Measurements from ENCODE around the gene NRROS. TPM values are rescaled to one million over a fixed set of nuclear protein-coding genes. Genes with fewer than 3 reads are reported as not detected.

The NRROS gene
- total RNA-seq, 1 experiment from 2014 or later = not detected

- peaks cover 8% of the 10 kb centered on the region for H3K4me1 ChIP-seq
- no peak for DNase-seq
- no peak overlapping the region for H3K4me3 ChIP-seq
- H3K27me3 ChIP-seq = no peaks in the 10 kb centered on the region
- H3K36me3 ChIP-seq = no peaks in the 10 kb centered on the region
- no peak overlapping the region for H3K27ac ChIP-seq
- no peaks in the 10 kb centered on the region for H3K9me3 ChIP-seq (replicated peaks)
Observed at GRCh38 chr3:196651819-196652218, 12.3 kb downstream of the NRROS start.

- no peak overlapping the region for H3K27ac ChIP-seq
- H3K27me3 ChIP-seq = no peaks in the 10 kb centered on the region
- H3K4me1 ChIP-seq = peaks cover 8% of the 10 kb centered on the region
- no peaks in the 10 kb centered on the region for H3K36me3 ChIP-seq
- no peak for DNase-seq
- H3K9me3 ChIP-seq (replicated peaks) = no peaks in the 10 kb centered on the region
- no peak overlapping the region for H3K4me3 ChIP-seq
Observed at GRCh38 chr3:196652961-196653795, 13.7 kb downstream of the NRROS start.

GRCh38 chr3:196654006-196654734 is 14.7 kb downstream of the NRROS start:
- Histone ChIP-seq H3K4me3 (no peak overlapping the region), H3K9me3 (replicated peaks) (no peaks in the 10 kb centered on the region), H3K27me3 (no peaks in the 10 kb centered on the region), H3K27ac (no peak overlapping the region), H3K4me1 (peaks cover 8% of the 10 kb centered on the region), H3K36me3 (no peaks in the 10 kb centered on the region)
- no peak for DNase-seq

GRCh38 chr3:196654735-196655090 is 15.2 kb downstream of the NRROS start:
- peak; percentile 57 to 64 for DNase-seq
- Histone ChIP-seq H3K9me3 (replicated peaks) (no peaks in the 10 kb centered on the region), H3K27ac (no peak overlapping the region), H3K36me3 (no peaks in the 10 kb centered on the region), H3K27me3 (no peaks in the 10 kb centered on the region), H3K4me3 (no peak overlapping the region), H3K4me1 (peaks cover 8% of the 10 kb centered on the region)

- DNase-seq = no peak
Observed at GRCh38 chr3:196655496-196655895, 16.0 kb downstream of the NRROS start.

GRCh38 chr3:196656213-196656612 is 16.7 kb downstream of the NRROS start:
- peaks cover 4% of the 10 kb centered on the region for H3K4me1 ChIP-seq
- H3K4me3 ChIP-seq = no peak overlapping the region
- no peak overlapping the region for H3K27ac ChIP-seq
- H3K36me3 ChIP-seq = no peaks in the 10 kb centered on the region
- H3K27me3 ChIP-seq = no peaks in the 10 kb centered on the region
- DNase-seq = no peak
- H3K9me3 ChIP-seq (replicated peaks) = no peaks in the 10 kb centered on the region

More at GRCh38 chr3:196655496-196655895, 16.0 kb downstream of the NRROS start:
- peaks cover 7% of the 10 kb centered on the region for H3K4me1 ChIP-seq
- no peaks in the 10 kb centered on the region for H3K36me3 ChIP-seq
- no peak overlapping the region for H3K27ac ChIP-seq
- H3K27me3 ChIP-seq = no peaks in the 10 kb centered on the region
- H3K9me3 ChIP-seq (replicated peaks) = no peaks in the 10 kb centered on the region
- no peak overlapping the region for H3K4me3 ChIP-seq

- H3K4me3 ChIP-seq = no peak overlapping the region
- H3K27me3 ChIP-seq = no peaks in the 10 kb centered on the region
- H3K36me3 ChIP-seq = no peaks in the 10 kb centered on the region
- peaks cover 9% of the 10 kb centered on the region for H3K4me1 ChIP-seq
- H3K9me3 ChIP-seq (replicated peaks) = no peaks in the 10 kb centered on the region
- DNase-seq = no peak
- no peak overlapping the region for H3K27ac ChIP-seq
Observed at GRCh38 chr3:196659901-196660351, 20.4 kb downstream of the NRROS start.

GRCh38 chr3:196660381-196661166 is 21.1 kb downstream of the NRROS start:
- Histone ChIP-seq H3K9me3 (replicated peaks) (no peaks in the 10 kb centered on the region), H3K4me1 (peaks cover 12% of the 10 kb centered on the region), H3K27me3 (no peaks in the 10 kb centered on the region), H3K36me3 (no peaks in the 10 kb centered on the region), H3K4me3 (no peak overlapping the region), H3K27ac (no peak overlapping the region)
- DNase-seq = no peak

- Histone ChIP-seq H3K27ac (no peak overlapping the region), H3K36me3 (no peaks in the 10 kb centered on the region), H3K27me3 (no peaks in the 10 kb centered on the region), H3K4me3 (no peak overlapping the region), H3K9me3 (replicated peaks) (no peaks in the 10 kb centered on the region), H3K4me1 (peaks cover 16% of the 10 kb centered on the region)
- peak in 1 of 2 experiments; percentile 46 for DNase-seq
Observed at GRCh38 chr3:196661400-196661799, 21.9 kb downstream of the NRROS start.

GRCh38 chr3:196662033-196662432 is 22.5 kb downstream of the NRROS start:
- Histone ChIP-seq H3K9me3 (replicated peaks) (no peaks in the 10 kb centered on the region), H3K27me3 (no peaks in the 10 kb centered on the region), H3K4me3 (no peak overlapping the region), H3K27ac (no peak overlapping the region), H3K4me1 (peaks cover 22% of the 10 kb centered on the region), H3K36me3 (no peaks in the 10 kb centered on the region)
- peak; percentile 42 to 72 for DNase-seq

GRCh38 chr3:196662711-196663571 is 23.4 kb downstream of the NRROS start:
- H3K9me3 ChIP-seq (replicated peaks) = no peaks in the 10 kb centered on the region
- no peak overlapping the region for H3K4me3 ChIP-seq
- no peaks in the 10 kb centered on the region for H3K36me3 ChIP-seq
- H3K27me3 ChIP-seq = no peaks in the 10 kb centered on the region
- peaks cover 22% of the 10 kb centered on the region for H3K4me1 ChIP-seq
- H3K27ac ChIP-seq = no peak overlapping the region
- DNase-seq = no peak

- peak overlapping the region; percentile 71 for H3K27ac ChIP-seq
- peak; percentile 95 to 99 for DNase-seq
Observed at GRCh38 chr3:196666001-196666867, 26.7 kb downstream of the NRROS start.

GRCh38 chr3:196667056-196667825 is 27.7 kb downstream of the NRROS start:
- no peak for DNase-seq
- Histone ChIP-seq H3K36me3 (no peaks in the 10 kb centered on the region), H3K27me3 (no peaks in the 10 kb centered on the region), H3K4me1 (peaks cover 16% of the 10 kb centered on the region), H3K4me3 (no peak overlapping the region), H3K9me3 (replicated peaks) (no peaks in the 10 kb centered on the region), H3K27ac (no peak overlapping the region)

More at GRCh38 chr3:196666001-196666867, 26.7 kb downstream of the NRROS start:
- H3K27me3 ChIP-seq = no peaks in the 10 kb centered on the region
- no peaks in the 10 kb centered on the region for H3K9me3 ChIP-seq (replicated peaks)
- H3K36me3 ChIP-seq = no peaks in the 10 kb centered on the region
- peaks cover 20% of the 10 kb centered on the region for H3K4me1 ChIP-seq
- H3K4me3 ChIP-seq = no peak overlapping the region

Data from SJCRH30 (cell line).